ENCODE results near the gene NFATC1. TPM values are rescaled to one million over a fixed set of nuclear protein-coding genes. Genes with fewer than 3 reads are reported as not detected.

Gene NFATC1
- total and polyA plus RNA-seq, 2 donors from 2014 or later = 4.3 to 17.2 TPM

GRCh38 chr18:79469751-79470505 is 74.2 kb downstream of the NFATC1 start:
- Histone ChIP-seq H3K27me3 (ENCODE audit: control insufficient read depth, insufficient read depth, low read length) (no peaks in the 10 kb centered on the region), H3K9ac (ENCODE audit: low read length in 3 of 3) (no peak overlapping the region), H3K4me1 (ENCODE audit: control insufficient read depth in 2 of 3, insufficient read depth in 2 of 3, low read depth in 1 of 3, low read length in 3 of 3) (no peaks in the 10 kb centered on the region), H3K36me3 (ENCODE audit: control insufficient read depth in 2 of 3, insufficient read depth in 3 of 3, low read length in 3 of 3) (peaks cover 0 to 5% (median 0%) of the 10 kb centered on the region in 3 donors), H3K4me3 (ENCODE audit: low read length in 3 of 3) (no peak overlapping the region), H3K9me3 (ENCODE audit: control insufficient read depth in 2 of 3, insufficient read depth in 1 of 3, low read length in 3 of 3) (peaks cover 0 to 2% (median 0%) of the 10 kb centered on the region in 3 donors), H3K27ac (ENCODE audit: low read depth in 2 of 2, low read length in 2 of 2) (no peak overlapping the region)
- intact Hi-C loops (cut with DNase I) = no loop called here
- TF ChIP-seq CTCF (IDR thresholded peaks at IDR 0.05; ENCODE audit: borderline replicate concordance, extremely low read depth, insufficient read depth) = no peak
- DNase-seq (no peak), FAIRE-seq (no peak)

GRCh38 chr18:79470547-79470946 is 74.8 kb downstream of the NFATC1 start:
- Histone ChIP-seq H3K27ac (ENCODE audit: low read depth in 2 of 2, low read length in 2 of 2) (no peak overlapping the region), H3K4me3 (ENCODE audit: low read length in 3 of 3) (no peak overlapping the region), H3K36me3 (ENCODE audit: control insufficient read depth in 2 of 3, insufficient read depth in 3 of 3, low read length in 3 of 3) (peaks cover 0 to 5% (median 0%) of the 10 kb centered on the region in 3 donors), H3K9ac (ENCODE audit: low read length in 3 of 3) (no peak overlapping the region), H3K9me3 (ENCODE audit: control insufficient read depth in 2 of 3, insufficient read depth in 1 of 3, low read length in 3 of 3) (peaks cover 0 to 2% (median 0%) of the 10 kb centered on the region in 3 donors), H3K4me1 (ENCODE audit: control insufficient read depth in 2 of 3, insufficient read depth in 2 of 3, low read depth in 1 of 3, low read length in 3 of 3) (no peaks in the 10 kb centered on the region), H3K27me3 (ENCODE audit: control insufficient read depth, insufficient read depth, low read length) (no peaks in the 10 kb centered on the region)
- no peak for TF ChIP-seq CTCF (IDR thresholded peaks at IDR 0.05; ENCODE audit: borderline replicate concordance, extremely low read depth, insufficient read depth)
- intact Hi-C loops (cut with DNase I) = no loop called here
- FAIRE-seq = no peak
- DNase-seq = no peak

- no peak overlapping the region for H3K27ac ChIP-seq (ENCODE audit: low read depth in 2 of 2, low read length in 2 of 2)
- intact Hi-C loops (cut with DNase I) = no loop called here
- no peak for DNase-seq
- no peak for TF ChIP-seq CTCF (IDR thresholded peaks at IDR 0.05; ENCODE audit: borderline replicate concordance, extremely low read depth, insufficient read depth)
- FAIRE-seq = no peak
- no peaks in the 10 kb centered on the region for H3K4me1 ChIP-seq (ENCODE audit: control insufficient read depth in 2 of 3, insufficient read depth in 2 of 3, low read depth in 1 of 3, low read length in 3 of 3)
- H3K4me3 ChIP-seq (ENCODE audit: low read length in 3 of 3) = no peak overlapping the region
- no peaks in the 10 kb centered on the region for H3K27me3 ChIP-seq (ENCODE audit: control insufficient read depth, insufficient read depth, low read length)
- no peak overlapping the region for H3K9ac ChIP-seq (ENCODE audit: low read length in 3 of 3)
- H3K9me3 ChIP-seq (ENCODE audit: control insufficient read depth in 2 of 3, insufficient read depth in 1 of 3, low read length in 3 of 3) = peaks cover 0 to 2% (median 0%) of the 10 kb centered on the region in 3 donors
- peaks cover 0 to 5% (median 0%) of the 10 kb centered on the region in 3 donors for H3K36me3 ChIP-seq (ENCODE audit: control insufficient read depth in 2 of 3, insufficient read depth in 3 of 3, low read length in 3 of 3)
Observed at GRCh38 chr18:79471046-79471445, 75.3 kb downstream of the NFATC1 start.

All from kidney (tissue), 14 donors.